H7 (cell line): ENCODE results near the gene LRRC45. TPM values are rescaled to one million over a fixed set of nuclear protein-coding genes. Genes with fewer than 3 reads are reported as not detected.

Source experiments
- DNase-seq: peaks from one replicate; pipeline ENCODE4 v3.0.0; 2012
- H3K27me3 ChIP-seq: 2 replicates; pipeline ENCODE4 v1.6.0; 2011; ENCODE audit warnings: mild to moderate bottlenecking, low read length; ENCODE audit not compliant: control insufficient read depth, insufficient read depth
- H3K36me3 ChIP-seq: replicated peaks from 2 replicates; pipeline ENCODE4 v1.5.1; 2011; ENCODE audit warnings: low read length; ENCODE audit not compliant: control insufficient read depth, insufficient read depth
- H3K4me3 ChIP-seq: 2 replicates; pipeline ENCODE4 v1.5.1; 2011; ENCODE audit warnings: low read depth, mild to moderate bottlenecking, control low read depth, low read length, moderate library complexity; ENCODE audit not compliant: insufficient read depth
- total RNA-seq: library from RNA; depleted of rRNA; stranded (reverse); fragments of >200 nt; shearing (Covaris generic); gene quantifications from 2 replicates; pipeline ENCODE4 v1.2.3, GENCODE V29; 2014

LRRC45 gene
- total RNA-seq, 1 experiment from 2014 or later, result 45.2 TPM

DNA sequence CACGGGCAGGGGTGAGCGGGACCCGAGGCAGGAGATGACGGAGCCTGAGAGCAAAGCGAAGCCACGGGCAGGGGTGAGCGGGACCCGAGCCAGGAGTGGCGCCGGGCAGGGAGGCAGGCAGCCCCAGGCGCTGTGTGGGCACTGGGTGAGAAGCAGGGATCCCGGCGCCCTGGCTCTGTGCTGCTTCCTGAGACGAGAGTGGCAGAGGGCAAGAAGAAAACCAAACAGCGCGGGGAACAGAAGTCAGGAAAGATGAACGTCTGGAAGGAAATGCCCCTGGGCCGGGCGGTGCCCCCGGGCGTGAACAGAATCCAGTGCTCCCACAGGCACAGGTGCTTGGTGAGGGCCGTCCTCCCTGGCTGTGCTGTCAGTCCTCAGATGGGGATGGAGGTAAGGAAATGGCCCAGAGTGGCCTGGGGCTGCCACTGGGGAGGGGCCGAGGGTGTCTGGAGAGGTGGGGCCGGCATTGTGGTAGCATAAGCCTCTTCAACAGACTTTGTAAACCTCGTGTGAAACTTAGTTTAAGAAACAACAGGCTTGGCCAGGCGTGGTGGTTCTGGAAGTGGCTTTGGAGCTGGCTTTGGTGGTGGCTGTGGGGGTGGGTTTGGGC lies 35.8 kb upstream of the LRRC45 start:
- peaks cover 10% of the 10 kb centered on the region for H3K36me3 ChIP-seq
- H3K27me3 ChIP-seq, result no peaks in the 10 kb centered on the region
- H3K4me3 ChIP-seq, result no peak overlapping the region
- peak; percentile 54 for DNase-seq

- Histone ChIP-seq H3K4me3 (no peak overlapping the region), H3K36me3 (no peaks in the 10 kb centered on the region; the same call in 1 of the 2 replicates), H3K27me3 (no peaks in the 10 kb centered on the region)
- DNase-seq, result no peak
These were observed 32.0 kb upstream of the LRRC45 start for GRCh38 chr17:81990836-81991683.

GRCh38 chr17:81991684-81992305 lies 31.3 kb upstream of the LRRC45 start:
- H3K27me3 ChIP-seq, result no peaks in the 10 kb centered on the region
- no peaks in the 10 kb centered on the region for H3K36me3 ChIP-seq
- H3K4me3 ChIP-seq, result no peak overlapping the region
- DNase-seq, result peak; percentile 89

DNA sequence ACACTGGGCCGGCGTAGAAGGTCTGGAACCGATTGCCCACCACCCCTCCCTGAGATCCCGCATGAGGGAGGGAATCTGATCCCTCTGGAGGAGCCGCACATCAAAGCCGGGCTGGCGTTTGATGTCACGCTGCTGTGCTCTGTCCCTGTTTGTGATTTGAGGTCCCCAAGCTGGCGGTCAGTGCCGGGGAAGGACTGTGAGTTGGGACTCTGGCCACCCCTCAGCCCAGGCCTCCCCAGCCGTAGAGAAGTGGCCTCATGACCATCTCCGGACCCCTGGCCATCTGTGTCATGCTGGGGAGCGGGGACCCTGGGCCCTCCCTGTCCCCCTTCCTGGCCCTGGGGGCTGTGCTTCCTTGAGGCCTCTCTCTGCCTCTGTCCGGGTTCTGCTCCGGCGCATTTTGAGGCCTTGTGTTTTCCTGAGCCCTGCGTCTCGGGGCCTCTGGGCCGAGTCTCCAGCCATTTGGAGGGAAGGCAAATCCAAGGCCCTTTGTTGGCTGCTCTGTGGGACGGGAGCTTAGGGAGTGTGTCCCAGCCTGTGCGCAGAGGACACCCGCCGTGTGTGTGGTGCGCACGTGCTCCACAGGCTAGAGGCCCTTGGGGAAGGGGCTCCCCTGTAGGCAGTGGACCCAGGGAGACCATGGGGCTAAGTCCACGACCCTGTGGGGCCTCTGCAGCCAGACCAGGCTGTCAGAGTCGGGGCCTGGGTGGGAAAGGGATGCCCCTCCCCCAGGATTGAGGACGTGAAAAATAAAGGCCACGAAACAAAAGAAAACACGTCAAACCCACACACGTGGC lies 30.6 kb upstream of the LRRC45 start:
- H3K4me3 ChIP-seq, result no peak overlapping the region

DNA sequence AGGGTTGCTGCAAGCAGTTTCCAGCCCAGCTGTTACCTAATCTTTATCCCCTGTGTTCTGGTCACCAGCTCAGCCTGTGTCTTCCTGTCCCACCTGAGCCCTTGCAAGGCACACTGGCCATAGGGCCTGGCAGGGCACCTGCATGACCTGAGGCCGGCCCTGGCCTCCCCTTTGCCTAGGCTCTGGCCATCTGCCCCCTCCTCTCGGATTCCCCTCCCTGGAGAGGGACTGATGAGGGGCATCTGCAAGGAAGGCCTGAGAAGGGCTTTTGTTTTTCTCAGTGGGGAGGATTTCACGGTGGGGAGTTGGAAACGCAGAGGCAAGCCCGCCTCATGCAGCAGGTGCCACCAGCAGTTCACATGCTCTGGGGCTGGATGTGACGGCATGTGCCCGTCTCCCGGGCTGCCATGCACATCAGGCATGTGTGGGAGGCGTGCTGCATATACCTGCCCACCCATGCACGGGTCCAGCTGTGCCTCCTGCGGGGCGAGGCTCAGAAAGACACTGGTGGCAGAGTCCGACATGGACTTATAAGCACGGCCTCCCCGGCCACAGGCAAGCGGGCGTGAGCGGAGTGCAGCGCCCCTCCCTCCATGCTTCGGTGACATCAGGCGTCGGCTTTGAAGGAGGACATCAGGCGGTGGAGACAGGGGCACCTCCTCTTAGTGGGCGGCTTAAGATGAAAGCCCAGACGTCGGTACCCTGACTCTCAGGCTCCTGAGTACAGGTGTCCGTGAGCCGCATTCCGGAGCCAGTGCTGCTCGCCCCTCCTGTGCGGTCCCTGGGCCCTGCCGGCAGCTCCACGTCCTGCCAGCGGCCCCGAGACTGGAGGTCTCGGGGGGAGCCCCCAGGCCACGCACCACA lies 29.1 kb upstream of the LRRC45 start:
- Histone ChIP-seq H3K27me3 (no peaks in the 10 kb centered on the region), H3K4me3 (no peak overlapping the region), H3K36me3 (no peaks in the 10 kb centered on the region)
- DNase-seq, result peak; percentile 83

More for the DNA sequence above, 30.6 kb upstream of the LRRC45 start:
- H3K27me3 ChIP-seq, result no peaks in the 10 kb centered on the region
- DNase-seq, result peak; percentile 82
- no peaks in the 10 kb centered on the region for H3K36me3 ChIP-seq

GRCh38 chr17:81994593-81995462 lies 28.3 kb upstream of the LRRC45 start:
- no peaks in the 10 kb centered on the region for H3K36me3 ChIP-seq
- H3K27me3 ChIP-seq, result no peaks in the 10 kb centered on the region
- no peak overlapping the region for H3K4me3 ChIP-seq
- DNase-seq, result peak; percentile 65

DNA sequence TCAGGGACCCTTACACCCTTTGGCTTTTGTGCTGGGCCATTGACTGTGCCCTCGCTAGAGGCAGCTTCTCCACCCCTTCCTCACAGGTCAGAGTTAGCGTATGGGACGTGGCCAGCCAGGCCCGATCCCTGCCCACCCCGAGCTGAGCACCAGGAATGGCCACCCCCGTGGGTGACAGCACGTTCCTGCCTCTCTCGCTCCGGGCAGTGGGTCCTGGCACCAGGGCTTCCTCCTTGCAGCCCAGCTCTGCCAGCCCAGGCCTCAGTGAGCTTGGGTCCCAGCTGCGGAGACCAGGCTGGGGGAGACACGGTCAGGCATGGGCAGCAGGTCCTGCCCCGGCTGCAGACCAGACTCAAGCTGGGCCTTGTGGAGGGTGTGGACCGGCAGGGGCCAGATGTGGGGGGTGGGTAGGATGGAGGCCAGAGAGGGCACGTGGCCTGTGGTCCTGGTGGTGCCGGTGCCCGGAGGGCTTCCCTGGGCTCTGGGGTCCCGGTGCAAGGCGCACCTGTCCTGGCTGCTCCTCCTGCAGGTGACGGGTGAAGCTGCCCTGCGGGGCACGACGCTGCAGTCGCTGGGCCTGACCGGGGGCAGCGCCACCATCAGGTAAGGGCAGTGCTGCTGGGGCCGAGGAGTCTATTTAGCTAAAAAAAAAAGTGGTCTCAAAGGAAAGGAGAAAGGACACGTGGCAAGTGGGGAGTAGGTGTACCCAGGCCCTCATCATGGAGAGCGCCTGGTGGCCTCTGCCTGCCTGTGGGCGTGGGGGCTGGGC lies 27.5 kb upstream of the LRRC45 start:
- DNase-seq, result peak; percentile 88
- Histone ChIP-seq H3K27me3 (no peaks in the 10 kb centered on the region), H3K36me3 (no peaks in the 10 kb centered on the region), H3K4me3 (no peak overlapping the region)

GRCh38 chr17:81996232-81996756 lies 26.8 kb upstream of the LRRC45 start:
- no peak for DNase-seq
- no peak overlapping the region for H3K4me3 ChIP-seq
- H3K36me3 ChIP-seq, result no peaks in the 10 kb centered on the region
- no peaks in the 10 kb centered on the region for H3K27me3 ChIP-seq

- no peaks in the 10 kb centered on the region for H3K27me3 ChIP-seq
- H3K36me3 ChIP-seq, result no peaks in the 10 kb centered on the region
- no peak overlapping the region for H3K4me3 ChIP-seq
- DNase-seq, result no peak
These were observed 26.2 kb upstream of the LRRC45 start for GRCh38 chr17:81996757-81997441.

DNA sequence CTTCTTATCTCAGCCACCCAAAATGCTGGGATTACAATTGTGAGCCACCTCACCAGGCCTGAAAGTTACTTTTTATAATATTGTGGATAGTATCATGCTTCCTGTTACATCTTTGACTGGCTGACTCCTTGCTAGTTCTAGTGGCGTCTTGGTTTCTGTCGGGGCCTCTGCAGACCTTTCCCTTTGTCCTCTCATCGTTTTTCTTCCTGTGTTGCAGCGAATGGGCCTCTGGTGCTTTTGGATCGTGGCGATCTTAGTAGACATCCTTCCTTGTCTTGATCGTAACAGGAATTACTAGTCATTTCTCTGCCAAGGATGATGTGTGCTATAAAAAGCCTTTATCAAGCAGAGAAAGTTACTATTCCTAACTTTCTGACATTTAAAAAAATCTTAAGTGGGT lies 24.9 kb upstream of the LRRC45 start:
- H3K36me3 ChIP-seq, result no peaks in the 10 kb centered on the region
- no peak for DNase-seq
- no peaks in the 10 kb centered on the region for H3K27me3 ChIP-seq
- H3K4me3 ChIP-seq, result no peak overlapping the region

GRCh38 chr17:81998691-81999438 lies 24.2 kb upstream of the LRRC45 start:
- no peaks in the 10 kb centered on the region for H3K36me3 ChIP-seq
- no peak for DNase-seq
- H3K27me3 ChIP-seq, result no peaks in the 10 kb centered on the region
- H3K4me3 ChIP-seq, result no peak overlapping the region
